Motor neuron (in vitro differentiated cells): Measurements from ENCODE around the gene HEATR3. TPM values are rescaled to one million over a fixed set of nuclear protein-coding genes. Genes with fewer than 3 reads are reported as not detected.
A peak's percentile ranks its signal among the peaks of the same experiment; 100 is the strongest.
"Not testable (repeated sequence)": the region's sequence is repeated elsewhere in the genome, so short reads cannot be mapped to it uniquely, and the experiment has no call there.

Source experiments
- ATAC-seq, 8 experiments: fragments of 200-7000 bp; cut with Tn5 transposase; replicated peaks in 6 of 8; 2 replicates each; pipeline ENCODE4 v1.8.0; 2021; ENCODE audit warnings: mild to moderate bottlenecking in 8 of 8, moderate library complexity in 8 of 8
- H3K27ac ChIP-seq, 2 donors: fragments of 250-450 bp; sonication (Bioruptor Pico); 2 replicates each; pipeline ENCODE4 v1.9.0; 2021; ENCODE audit warnings: antibody characterized with exemption in 2 of 2, mild to moderate bottlenecking in 2 of 2, moderate library complexity in 1 of 2
- H3K4me1 ChIP-seq, 2 donors: fragments of 250-450 bp; sonication (Bioruptor Pico); replicated peaks in 1 of 2; 2 replicates each; pipeline ENCODE4 v1.6.1; 2021; ENCODE audit warnings: antibody characterized with exemption in 2 of 2, mild to moderate bottlenecking in 2 of 2, moderate library complexity in 1 of 2
- H3K4me3 ChIP-seq, 5 donors: fragments of 250-450 bp; sonication (Bioruptor Pico); 2 replicates each; pipeline ENCODE4 v1.9.0; 2021; ENCODE audit warnings: antibody characterized with exemption in 5 of 5, mild to moderate bottlenecking in 5 of 5, moderate library complexity in 4 of 5
- WGBS, 10 experiments: fragments of 450-650 bp; shearing (Covaris generic); methylation state at CpG; one replicate each; pipeline ENCODE4 v1.0.0; 2022; 5-methylcytosine and 5-hydroxymethylcytosine counted together
- in situ Hi-C, 9 experiments: fragments of 400-800 bp; cut with MboI; loops; one replicate each; pipeline ENCODE4 v1.15.0; 2021; ENCODE audit warnings: low sequenced_read_pairs in 9 of 9, low pct_unique_long_range_greater_than_20kb in 2 of 9; ENCODE audit not compliant: unreplicated experiment in 9 of 9
- total RNA-seq, 8 experiments: library from RNA; unstranded; fragments of 300-600 nt; gene quantifications; 2 replicates each; pipeline versions ENCODE4 v1.2.3 to v1.2.4, GENCODE V29; 2022

The HEATR3 gene
- total RNA-seq, 8 experiments from 2014 or later: 8.4 to 20.3 (median 13.7) TPM

DNA sequence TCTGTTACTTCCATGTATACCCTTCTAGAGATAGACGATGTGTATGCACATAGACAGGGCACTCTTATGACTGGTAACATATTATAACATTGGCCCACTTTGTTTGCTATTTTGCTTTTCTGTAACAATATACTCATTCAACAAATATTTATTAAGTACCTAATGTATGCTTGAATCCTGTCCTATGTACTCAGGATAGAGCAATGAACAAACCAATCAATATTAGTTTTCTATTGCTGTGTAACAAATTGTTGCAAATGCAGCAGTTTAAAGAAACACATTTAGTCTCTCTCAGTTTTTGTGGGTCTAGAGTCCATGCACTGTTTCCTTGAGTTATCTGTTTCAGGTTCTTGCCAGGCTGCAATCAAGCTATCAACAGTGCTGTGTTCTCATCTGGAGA is 57.6 kb downstream of the HEATR3 start:
- H3K27ac ChIP-seq: no peak overlapping the region
- 33 to 100% (median 100%) methylated on average over 1 of the region's 1 CpG; no CpG with 5 or more reads in 1 of the 10 experiments for WGBS, 10 experiments
- H3K4me1 ChIP-seq: no peaks in the 10 kb centered on the region
- no peak for ATAC-seq
- in situ Hi-C loops: loop anchor here in 1 of 9 experiments (25.0 kb wide), 1 partner anchor 89 kb away; no protein-coding TSS in a partner anchor
- no peak overlapping the region for H3K4me3 ChIP-seq

DNA sequence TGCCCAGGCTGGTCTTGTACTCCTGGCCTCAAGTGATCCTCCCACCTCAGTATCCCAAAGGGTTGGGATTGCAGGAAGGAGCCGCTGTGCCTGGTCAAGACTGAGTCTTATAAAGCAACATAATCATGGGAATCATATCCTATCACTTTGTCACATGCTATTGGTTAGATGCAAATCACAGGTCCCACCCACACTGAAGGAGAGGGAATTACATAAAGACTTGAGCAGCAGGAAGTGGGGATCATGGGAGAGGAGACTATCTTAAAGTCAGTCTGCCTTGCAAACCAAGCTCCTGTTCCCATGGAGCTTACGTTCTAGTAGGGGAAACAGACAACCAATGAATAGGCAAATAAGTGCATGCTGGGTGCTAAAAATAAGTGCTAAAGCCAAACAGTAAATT is 59.0 kb downstream of the HEATR3 start:
- peak in 3 of 8 experiments; percentile 34 to 54 (median 53) for ATAC-seq
- in situ Hi-C loops: loop anchor here in 1 of 9 experiments (25.0 kb wide), 1 partner anchor 88 kb away; no protein-coding TSS in a partner anchor
- H3K4me1 ChIP-seq: no peaks in the 10 kb centered on the region
- no peak overlapping the region for H3K27ac ChIP-seq
- no peak overlapping the region for H3K4me3 ChIP-seq
- WGBS, 10 experiments: 50 to 100% (median 95%) methylated on average over 1 to 2 of the region's 2 CpGs; no CpG with 5 or more reads in 5 of the 10 experiments

DNA sequence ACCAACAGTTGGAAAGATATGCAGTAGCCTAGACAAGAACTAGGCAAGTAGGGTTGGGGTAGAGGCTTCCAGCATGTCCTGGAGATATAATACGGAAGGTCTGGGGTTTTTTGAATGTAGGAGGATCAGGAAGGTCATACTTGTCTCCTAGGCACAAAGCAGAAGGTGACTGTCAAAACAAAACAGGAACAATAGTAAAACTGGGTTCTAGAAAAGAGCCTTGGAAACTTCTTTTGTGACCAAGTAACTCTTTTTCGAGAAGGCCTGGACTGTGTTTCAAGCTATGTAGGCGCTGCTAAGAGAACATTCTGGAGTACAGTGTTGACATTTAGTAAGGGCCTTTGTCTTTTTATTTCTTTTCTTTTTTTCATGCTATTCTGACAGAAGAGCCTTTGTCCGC is 60.4 kb downstream of the HEATR3 start:
- H3K4me3 ChIP-seq: no peak overlapping the region
- 50 to 100% (median 82%) methylated on average over 1 to 4 of the region's 4 CpGs; no CpG with 5 or more reads in 2 of the 10 experiments for WGBS, 10 experiments
- ATAC-seq: no peak
- no peak overlapping the region for H3K27ac ChIP-seq
- H3K4me1 ChIP-seq: no peaks in the 10 kb centered on the region
- in situ Hi-C loops: no loop called here

DNA sequence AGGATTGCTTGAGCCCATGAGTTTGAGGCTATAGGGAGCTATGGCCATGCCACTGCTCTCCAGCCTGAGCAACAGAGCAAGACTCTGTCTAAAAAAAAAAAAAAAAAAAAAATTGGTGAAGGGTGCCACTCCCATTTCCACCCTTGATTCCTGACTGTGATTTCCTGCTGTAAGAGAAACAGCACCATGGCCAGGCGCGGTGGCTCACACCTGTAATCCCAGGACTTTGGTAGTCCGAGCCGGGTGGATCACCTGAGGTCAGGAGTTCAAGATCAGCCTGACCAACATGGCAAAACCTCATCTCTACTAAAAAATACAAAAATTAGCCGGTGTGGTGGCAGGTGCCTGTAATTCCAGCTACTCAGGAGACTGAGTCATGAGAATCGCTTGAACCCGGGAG is 66.8 kb downstream of the HEATR3 start:
- H3K4me1 ChIP-seq, in situ Hi-C loops, ATAC-seq, H3K4me3 ChIP-seq, H3K27ac ChIP-seq: not testable (repeated sequence)
- 75 to 95% (median 91%) methylated on average over 2 to 7 of the region's 7 CpGs; no CpG with 5 or more reads in 4 of the 10 experiments for WGBS, 10 experiments

DNA sequence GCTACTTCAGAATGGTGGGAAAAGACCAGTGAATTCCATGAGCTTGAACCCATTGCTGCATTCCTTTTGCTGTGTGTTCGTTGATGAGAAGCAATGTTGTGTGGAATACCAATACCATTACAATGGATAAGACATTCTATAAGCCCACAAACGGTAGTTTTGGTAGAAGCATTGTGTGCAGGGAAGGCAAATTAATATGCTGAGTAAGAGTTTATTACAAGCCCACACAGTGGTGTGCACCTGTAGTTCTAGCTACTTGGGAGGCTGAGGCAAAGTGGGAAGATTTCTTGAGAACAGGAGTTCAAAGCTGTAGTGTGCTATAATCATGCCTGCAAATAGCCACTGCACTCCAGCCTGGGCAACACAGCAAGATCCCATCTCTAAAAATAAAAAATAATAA is 67.4 kb downstream of the HEATR3 start:
- 0 to 80% (median 35%) methylated on average over 1 to 2 of the region's 2 CpGs; no CpG with 5 or more reads in 1 of the 10 experiments for WGBS, 10 experiments
- ATAC-seq: no peak
- H3K4me3 ChIP-seq: no peak overlapping the region
- in situ Hi-C loops: no loop called here
- no peak overlapping the region for H3K27ac ChIP-seq
- no peaks in the 10 kb centered on the region for H3K4me1 ChIP-seq

DNA sequence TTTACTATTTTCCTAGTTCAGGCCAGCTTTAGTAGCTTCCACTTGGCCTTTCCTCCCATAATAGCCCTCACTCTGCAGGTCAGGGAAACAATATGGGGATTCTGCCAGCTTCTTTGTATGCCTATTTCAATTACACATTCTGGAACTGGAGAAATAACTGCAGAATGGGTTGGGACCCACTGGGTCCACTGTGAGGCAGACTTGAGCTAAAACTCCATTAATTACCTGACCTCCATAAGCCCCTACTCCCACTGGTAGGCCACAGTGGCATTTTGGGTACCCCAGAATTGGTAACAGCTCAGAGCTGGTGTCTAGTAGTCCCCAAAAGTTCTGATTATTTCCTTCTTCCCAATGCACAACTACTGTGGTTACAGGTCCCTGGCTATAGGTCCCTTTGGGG is 70.6 kb downstream of the HEATR3 start:
- in situ Hi-C loops: no loop called here
- Histone ChIP-seq H3K4me3 (no peak overlapping the region), H3K27ac (no peak overlapping the region), H3K4me1 (no peaks in the 10 kb centered on the region)
- no peak for ATAC-seq

DNA sequence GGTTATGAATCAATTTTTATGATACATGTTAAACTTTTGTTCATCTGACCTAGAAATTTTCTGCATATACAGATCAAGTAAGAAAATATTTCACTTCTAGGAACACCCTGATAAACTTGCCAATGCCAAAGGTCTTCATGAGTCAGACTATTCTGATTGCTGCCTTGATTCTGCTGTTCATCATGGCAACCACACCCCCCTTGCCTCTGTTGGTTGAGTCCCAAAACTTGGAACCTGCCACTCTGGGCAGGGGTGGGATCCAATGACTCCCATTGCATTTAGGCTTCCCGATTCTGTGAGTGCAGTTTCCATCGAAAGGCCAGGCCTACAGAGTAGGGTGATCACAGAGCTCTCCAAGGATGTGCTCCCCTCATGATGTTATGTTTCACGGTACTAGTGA is 71.5 kb downstream of the HEATR3 start:
- WGBS, 10 experiments: 29 to 100% (median 89%) methylated on average over 1 to 2 of the region's 3 CpGs; no CpG with 5 or more reads in 2 of the 10 experiments
- in situ Hi-C loops: no loop called here
- no peak overlapping the region for H3K4me3 ChIP-seq
- H3K4me1 ChIP-seq: no peaks in the 10 kb centered on the region
- no peak overlapping the region for H3K27ac ChIP-seq
- peak in 2 of 8 experiments; percentile 46 to 65 for ATAC-seq

DNA sequence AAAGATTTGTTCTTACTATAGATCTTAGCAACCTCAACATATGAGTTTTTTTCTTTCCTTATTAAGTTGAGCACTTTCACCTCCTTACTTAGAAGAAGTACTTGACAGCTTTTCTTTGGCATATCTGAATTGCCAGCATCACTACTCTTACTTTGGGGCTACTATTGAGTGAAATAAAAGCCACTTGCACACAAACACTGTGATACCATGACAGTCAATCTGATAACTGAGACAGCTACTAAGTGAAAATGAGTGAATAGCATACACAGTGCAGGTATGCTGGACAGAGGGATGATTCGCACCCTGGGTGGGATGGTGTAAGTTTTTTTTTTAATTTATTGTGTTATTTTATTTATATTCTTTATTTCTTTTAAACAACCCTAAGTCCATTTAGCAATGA is 73.8 kb downstream of the HEATR3 start:
- H3K4me3 ChIP-seq: no peak overlapping the region
- no peak for ATAC-seq
- in situ Hi-C loops: no loop called here
- 83 to 100% (median 100%) methylated on average over 1 of the region's 1 CpG; no CpG with 5 or more reads in 1 of the 10 experiments for WGBS, 10 experiments
- no peaks in the 10 kb centered on the region for H3K4me1 ChIP-seq
- H3K27ac ChIP-seq: no peak overlapping the region

DNA sequence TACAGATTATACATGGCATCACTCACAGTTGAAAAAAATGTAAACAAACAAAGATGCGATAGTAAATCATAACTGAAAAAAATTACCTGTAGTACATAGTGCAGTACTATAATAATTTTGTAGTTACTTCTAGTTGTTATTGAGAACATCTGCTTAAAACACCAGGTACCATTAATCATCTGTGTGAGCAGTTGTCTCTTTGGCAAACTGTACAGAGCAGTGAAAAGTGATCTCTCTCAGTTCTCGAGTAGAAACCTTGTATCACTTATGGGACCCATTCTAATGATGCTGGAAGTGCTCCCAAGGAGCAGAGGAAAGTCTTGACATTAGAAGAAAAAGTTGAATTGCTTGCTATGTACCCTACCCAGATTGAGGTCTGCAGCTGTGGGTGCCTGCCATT is 78.4 kb downstream of the HEATR3 start:
- ATAC-seq: no peak
- in situ Hi-C loops: no loop called here
- Histone ChIP-seq H3K4me1 (no peaks in the 10 kb centered on the region), H3K4me3 (no peak overlapping the region), H3K27ac (no peak overlapping the region)
- 20 to 100% (median 93%) methylated on average over 1 to 2 of the region's 2 CpGs; no CpG with 5 or more reads in 1 of the 10 experiments for WGBS, 10 experiments

DNA sequence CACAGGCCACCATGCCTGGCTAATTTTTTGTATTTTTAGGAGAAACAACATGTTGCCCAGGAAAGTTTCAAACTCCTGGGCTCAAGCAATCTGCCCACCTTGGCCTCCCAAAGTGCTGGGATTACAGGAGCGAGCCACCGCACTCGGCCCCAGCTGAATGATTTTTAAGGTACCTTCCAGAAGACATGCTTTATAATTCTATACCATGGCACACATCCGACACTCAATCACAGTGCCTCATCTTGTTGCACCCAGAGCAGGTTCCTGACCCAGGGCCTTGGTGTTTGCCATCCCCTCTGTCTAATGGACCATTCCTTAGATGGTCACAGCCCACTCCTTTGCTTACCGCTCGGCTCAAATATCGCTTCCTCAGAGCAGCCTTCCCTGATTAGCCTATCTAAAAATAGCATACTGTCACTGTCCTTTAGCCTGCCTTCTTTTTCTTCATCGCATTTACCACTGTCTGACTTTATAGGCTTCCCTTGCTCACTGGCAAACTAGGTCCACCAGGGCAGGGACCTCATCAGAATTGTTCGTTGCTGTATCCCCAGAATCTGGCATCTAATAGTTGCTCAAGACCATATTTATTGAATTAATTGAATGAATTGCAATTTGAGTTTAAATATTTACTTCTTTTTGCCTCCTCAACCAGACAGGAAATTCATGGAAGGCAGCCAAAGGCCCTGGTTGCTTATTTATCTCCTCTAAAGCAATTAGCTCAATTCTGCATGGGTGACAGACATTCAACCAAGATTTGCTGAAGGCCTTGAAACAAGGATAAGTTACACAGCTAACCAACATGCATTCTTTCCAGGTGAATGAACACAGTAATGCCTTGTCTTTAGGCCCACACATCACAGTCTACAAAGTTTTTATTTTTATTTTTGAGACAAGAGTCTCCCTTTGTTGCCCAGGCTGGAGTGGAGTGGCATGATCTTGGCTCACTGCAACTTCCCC is 81.0 kb downstream of the HEATR3 start:
- H3K4me1 ChIP-seq: no peaks in the 10 kb centered on the region
- 0 to 100% (median 88%) methylated on average over 1 to 7 of the region's 9 CpGs; no CpG with 5 or more reads in 1 of the 10 experiments for WGBS, 10 experiments
- no peak overlapping the region for H3K4me3 ChIP-seq
- in situ Hi-C loops: no loop called here
- H3K27ac ChIP-seq: no peak overlapping the region
- ATAC-seq: peak in 1 of 8 experiments; percentile 31

DNA sequence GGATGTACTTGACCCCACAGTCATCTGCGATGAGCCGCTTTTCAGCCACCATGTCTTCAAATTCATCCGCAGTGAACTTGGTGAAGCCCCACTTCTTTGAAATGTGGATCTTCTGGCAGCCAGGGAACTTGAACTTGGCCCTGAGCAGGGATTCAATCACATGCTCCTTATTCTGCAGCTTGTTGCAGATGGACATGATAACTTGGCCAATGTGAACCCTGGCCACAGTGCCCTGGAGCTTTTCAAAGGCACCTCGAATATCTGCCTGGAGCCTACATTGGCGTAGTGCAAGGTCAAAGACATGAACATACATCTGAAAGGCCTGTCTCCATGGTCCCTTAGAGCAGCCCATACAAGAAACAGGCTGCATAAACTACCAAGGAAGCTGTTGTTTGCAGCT is 85.6 kb downstream of the HEATR3 start:
- ATAC-seq: no peak

DNA sequence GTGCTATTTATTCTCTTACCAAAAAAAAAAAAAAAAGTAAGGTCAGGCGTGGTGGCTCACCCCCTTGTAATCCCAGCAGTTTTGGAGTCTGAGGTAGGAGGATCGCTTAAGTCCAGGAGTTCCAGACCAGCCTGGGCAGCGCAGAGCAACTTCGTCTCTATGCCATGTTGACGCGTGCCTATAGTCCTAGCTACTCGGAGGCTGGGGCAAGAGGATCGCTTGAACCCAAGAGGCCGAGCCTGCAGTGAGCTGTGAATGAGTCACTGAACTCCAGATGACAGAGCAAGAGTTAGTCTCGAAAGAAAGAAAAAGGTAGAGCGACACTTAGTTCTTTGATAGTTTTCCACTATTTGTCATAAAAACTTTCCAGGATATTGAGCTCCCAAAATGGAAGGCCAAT is 86.0 kb downstream of the HEATR3 start:
- ATAC-seq: no peak
- in situ Hi-C loops: no loop called here
- Histone ChIP-seq H3K4me3 (peak overlapping the region in 3 of 5 donors; percentile 87 to 94 (median 90)), H3K27ac (no peak overlapping the region), H3K4me1 (peaks cover 2 to 5% of the 10 kb centered on the region in 2 donors)
- 81 to 100% (median 91%) methylated on average over 2 to 10 of the region's 11 CpGs for WGBS, 10 experiments

More for the DNA sequence above, 85.6 kb downstream of the HEATR3 start:
- Histone ChIP-seq H3K27ac (no peak overlapping the region), H3K4me3 (no peak overlapping the region), H3K4me1 (peaks cover 2 to 5% of the 10 kb centered on the region in 2 donors)
- whole genome bisulfite sequencing, 10 experiments: 71 to 100% (median 80%) methylated on average over 1 to 4 of the region's 5 CpGs; no CpG with 5 or more reads in 5 of the 10 experiments
- in situ Hi-C loops: no loop called here

DNA sequence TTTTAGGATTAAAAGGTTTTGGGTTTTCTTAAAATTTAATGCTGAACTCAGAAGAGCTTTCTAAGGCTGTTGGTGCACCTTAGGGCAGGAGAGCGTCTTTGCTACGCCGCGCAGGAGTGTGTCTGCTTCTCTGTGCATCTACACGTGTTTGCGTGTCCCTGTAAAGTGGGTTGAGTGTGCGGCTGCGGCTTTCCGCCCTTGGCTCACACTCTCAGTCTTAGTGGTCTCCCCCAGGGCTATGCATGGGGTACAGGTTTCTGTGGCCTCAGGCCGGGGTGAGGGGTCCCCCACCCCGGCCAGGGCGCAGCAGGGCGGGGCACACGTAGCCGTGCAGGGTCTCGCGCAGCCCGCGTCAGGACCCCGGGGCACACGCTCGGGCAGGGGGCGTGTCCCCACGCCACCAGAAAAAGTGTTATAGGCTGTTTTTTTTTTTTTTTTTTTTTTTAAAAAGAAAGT is 86.6 kb downstream of the HEATR3 start:
- ATAC-seq: peak; percentile 13 to 59 (median 48)
- Histone ChIP-seq H3K4me1 (peaks cover 2 to 8% of the 10 kb centered on the region in 2 donors), H3K4me3 (peak overlapping the region; percentile 87 to 98 (median 93)), H3K27ac (peak overlapping the region; percentile 98)
- in situ Hi-C loops: no loop called here
- whole genome bisulfite sequencing, 10 experiments: 0 to 8% (median 0%) methylated on average over 2 to 17 of the region's 24 CpGs; no CpG with 5 or more reads in 3 of the 10 experiments
